ENCODE data around the gene LRRC8E.
"Not testable (repeated sequence)": the region's sequence is repeated elsewhere in the genome, so short reads cannot be mapped to it uniquely, and the experiment has no call there.

Gene LRRC8E

DNA sequence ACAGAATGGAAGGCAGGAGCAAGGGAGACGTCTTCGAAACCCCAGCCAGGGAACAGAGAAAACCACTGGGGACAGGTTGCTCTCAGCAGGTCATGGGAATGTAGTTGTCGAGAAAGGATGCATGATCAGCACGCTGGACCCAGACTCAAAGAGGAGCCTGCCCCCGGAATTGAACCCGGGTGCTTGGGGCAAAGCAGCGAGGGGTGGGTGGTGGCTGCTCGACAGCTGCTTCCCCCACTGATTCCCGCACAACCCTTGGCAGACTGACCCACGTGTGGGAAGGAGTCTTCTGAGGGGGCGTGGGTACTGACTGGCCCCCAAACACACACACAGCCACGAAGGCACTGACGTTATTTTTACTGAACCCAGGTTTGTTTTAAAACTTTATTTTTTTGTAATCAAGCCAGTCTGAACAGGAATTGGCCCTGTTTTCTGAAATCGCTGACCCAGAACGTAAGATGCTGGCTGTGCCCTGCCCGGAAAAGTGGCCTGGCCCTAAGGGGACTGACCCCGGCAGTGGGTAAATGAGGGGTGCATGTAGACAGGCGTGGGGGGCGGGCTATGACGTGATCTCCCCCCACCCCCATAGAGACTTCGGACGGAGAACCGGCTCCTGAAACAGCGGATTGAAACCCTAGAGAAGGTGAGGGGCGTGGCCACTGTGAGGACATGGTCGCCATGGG lies 32.7 kb upstream of the LRRC8E start:
- no peak for DNase-seq

GRCh38 chr19:7856109-7856591 lies 32.2 kb upstream of the LRRC8E start:
- no peak for DNase-seq

DNA sequence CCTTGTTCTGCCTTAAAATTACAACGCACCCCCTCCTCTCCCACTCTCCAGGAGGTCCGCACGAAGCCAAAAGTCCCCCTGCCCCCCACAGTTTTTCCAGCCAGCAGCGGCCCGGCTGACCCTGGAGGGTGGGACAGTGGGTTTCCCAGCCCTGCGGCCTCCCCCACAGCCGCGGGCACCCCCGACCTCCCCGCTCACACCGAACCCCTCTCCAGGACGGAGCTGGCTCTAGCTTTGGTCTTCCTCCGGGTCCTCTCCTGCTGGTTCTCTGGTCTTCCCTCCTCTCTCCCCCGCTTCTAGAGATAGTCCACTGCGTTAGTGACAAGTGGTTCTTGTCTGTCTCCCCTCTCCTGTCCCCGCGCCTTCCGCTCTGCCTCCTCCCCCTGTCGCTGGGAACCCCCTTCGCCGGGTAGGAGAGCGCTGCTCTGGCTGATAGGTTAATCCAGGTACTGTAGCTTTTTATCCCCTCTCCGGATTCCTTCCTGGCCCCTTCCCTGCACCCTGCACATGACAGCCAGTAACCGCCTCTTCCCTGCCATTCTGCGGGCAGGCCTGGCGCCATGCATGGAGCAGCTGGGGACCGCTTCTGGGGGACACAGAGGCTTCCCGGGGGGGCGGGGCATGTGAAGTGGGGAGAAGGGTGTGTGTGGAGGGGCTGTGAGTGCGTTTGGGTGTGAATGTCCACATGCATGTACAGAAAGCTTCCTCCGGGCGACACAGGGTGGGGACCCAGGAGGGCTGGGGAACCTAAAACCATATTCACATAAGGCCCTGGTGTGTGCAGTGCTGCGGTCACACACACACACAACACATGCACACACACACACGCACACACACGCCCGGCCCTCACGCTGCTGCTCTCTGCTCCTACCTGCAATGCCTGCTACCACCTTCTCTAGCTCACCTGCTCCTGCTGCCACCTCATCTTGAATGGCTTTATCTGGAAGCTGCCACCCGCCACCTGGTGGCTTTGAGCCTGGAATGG lies 31.3 kb upstream of the LRRC8E start:
- no peak for DNase-seq

GRCh38 chr19:7857727-7858108 lies 30.6 kb upstream of the LRRC8E start:
- DNase-seq: peak in 1 of 2 experiments; percentile 38

DNA sequence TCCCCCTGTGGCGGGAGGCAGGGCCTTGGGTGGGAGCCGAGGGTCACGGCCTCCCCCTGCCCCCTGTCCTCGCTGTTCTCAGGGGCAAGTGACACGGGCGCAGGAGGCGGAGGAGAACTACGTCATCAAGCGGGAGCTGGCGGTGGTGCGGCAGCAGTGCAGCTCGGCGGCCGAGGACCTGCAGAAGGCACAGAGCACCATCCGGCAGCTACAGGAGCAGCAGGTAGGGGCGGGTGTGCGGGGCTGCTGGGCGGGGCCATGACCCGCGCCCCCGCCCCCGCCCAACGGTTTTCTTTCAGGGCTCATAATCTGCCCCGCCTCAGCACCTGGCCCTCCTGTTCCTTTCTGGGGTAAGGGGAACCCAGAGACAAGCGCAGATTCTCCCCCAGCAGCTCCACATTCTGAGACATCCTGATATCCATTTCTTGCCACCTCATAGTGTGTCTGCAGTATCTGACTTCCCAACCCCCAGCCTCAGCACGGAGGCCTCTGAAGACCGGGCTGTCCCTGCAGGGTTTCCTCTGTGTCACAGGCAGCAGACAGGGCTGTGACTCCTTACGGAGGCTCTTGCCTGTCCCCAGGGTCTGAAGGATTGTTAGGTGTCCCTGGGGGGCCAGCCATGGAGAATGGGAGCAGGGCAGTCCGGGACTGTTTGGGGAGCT lies 30.1 kb upstream of the LRRC8E start:
- DNase-seq: peak in 1 of 2 experiments; percentile 73

DNA sequence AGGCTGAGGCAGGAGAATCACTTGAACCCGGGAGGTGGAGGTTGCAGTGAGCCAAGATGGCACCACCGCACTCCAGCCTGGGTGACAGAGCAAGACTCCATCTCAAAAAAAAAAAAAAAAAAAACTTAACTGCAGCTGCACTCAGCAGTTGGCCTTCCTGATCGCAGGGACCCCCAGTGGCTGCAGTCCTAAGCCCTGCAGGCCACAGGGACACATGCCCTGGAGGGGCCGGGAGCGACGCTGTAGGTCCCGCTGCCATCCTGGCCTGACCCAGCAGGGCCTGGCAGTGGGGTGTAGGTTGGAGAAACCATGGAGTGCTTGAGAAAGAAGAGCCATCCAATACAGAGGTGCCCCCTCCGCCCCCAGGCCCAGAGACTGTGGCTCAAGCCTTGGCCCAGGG lies 29.2 kb upstream of the LRRC8E start:
- not testable (repeated sequence) for DNase-seq

GRCh38 chr19:7859831-7860713 lies 28.2 kb upstream of the LRRC8E start:
- no peak for DNase-seq

DNA sequence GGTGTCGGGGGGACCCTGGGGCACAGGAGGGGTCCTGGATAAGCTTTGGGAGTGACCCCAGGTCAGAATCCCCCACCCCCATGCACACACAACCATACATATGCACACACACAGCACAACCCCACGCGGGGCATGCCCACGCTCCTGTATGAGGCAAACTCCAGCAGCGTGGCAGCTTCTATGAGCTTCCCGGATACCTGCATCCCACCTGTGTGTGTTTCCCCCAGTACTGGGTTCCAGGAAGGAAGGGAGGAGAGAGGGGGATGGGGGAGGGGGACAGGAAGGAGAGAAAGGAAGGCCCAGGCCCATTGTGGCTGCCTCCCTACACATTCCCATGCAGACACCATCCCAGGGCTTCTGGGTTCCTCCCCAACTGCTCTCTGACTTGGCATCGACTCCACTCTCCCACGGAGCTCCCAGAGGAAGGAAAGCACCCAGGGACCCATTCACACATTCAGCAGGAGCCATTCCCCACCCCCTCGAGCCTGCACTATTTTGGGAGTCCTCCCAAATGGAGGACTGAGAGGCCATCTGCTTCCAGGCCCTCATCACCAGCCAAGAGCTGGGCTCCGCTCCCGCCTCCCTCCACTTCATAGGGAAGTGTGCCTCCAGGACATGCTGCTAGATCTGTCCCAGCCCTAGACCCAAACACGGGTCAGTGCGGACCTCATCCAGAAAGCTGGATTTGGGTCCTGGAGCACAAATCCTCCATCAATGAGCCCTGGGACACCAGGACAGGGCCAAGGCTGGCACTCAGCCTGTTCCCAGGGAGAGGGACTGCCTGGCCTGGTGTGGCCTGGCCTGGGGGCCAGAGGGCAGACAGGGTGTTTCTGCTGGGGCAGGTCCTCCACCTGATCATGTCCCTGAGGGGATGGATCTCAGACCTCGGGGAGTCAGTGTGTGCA lies 27.3 kb upstream of the LRRC8E start:
- DNase-seq: no peak

- DNase-seq: no peak
Measured at GRCh38 chr19:7861619-7862412, 26.5 kb upstream of the LRRC8E start.

- peak in 1 of 2 experiments; percentile 83 for DNase-seq
Measured at GRCh38 chr19:7862413-7862951, 25.8 kb upstream of the LRRC8E start.

DNA sequence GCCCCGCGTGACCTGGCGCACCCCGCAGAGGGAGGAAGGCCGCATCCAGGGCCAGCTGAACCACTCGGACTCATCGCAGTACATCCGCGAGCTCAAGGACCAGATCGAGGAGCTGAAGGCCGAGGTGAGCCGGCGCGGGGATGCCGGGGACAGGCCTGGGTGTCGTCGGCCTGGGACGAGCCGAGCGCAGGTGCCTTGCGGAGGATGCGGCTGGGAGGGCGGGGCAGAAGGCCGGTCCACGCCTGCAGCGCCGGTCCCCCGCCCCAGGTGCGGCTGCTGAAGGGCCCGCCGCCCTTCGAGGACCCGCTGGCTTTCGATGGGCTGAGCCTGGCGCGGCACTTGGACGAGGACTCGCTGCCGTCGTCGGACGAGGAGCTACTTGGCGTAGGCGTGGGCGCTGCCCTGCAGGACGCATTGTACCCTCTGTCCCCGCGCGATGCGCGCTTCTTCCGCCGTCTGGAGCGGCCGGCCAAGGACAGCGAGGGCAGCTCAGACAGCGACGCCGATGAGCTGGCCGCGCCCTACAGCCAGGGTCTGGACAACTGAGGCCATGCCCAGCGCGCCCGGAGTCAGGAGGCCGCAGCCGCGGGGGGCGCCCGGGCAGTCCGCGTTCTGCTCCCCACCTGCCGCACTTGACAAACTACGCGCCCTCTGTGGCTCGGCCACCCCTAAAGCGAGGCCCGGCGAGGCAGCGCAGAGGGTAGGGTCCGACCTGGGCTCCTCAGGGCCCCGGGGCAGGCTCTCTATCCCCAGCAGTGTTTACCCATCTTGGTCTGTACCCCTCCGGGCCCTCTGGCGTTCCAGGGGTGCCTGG lies 24.9 kb upstream of the LRRC8E start:
- no peak for DNase-seq

- no peak for DNase-seq
Measured at GRCh38 chr19:7863971-7864689, 24.2 kb upstream of the LRRC8E start.

DNA sequence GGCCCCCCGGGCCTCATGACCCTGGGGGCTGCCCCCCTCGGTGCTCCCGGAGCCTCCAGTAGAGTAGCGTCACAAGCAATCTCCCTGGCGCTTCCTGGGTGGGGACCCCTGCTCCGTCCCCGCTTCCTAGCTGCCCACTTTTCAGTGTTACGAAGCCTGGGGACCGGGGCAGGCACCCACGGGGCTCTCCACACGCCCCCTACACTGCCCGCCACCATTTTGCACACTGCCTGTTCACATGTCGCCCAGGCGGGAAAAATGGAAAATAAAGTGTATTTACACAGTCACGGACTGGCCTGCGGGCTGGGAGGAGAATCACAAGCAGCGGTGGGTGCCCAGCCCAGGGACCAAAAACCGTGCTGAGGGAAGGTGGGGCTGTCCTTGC lies 23.6 kb upstream of the LRRC8E start:
- DNase-seq: peak in 1 of 2 experiments; percentile 29

- no peak for DNase-seq
Measured at GRCh38 chr19:7865262-7865911, 22.9 kb upstream of the LRRC8E start.

DNA sequence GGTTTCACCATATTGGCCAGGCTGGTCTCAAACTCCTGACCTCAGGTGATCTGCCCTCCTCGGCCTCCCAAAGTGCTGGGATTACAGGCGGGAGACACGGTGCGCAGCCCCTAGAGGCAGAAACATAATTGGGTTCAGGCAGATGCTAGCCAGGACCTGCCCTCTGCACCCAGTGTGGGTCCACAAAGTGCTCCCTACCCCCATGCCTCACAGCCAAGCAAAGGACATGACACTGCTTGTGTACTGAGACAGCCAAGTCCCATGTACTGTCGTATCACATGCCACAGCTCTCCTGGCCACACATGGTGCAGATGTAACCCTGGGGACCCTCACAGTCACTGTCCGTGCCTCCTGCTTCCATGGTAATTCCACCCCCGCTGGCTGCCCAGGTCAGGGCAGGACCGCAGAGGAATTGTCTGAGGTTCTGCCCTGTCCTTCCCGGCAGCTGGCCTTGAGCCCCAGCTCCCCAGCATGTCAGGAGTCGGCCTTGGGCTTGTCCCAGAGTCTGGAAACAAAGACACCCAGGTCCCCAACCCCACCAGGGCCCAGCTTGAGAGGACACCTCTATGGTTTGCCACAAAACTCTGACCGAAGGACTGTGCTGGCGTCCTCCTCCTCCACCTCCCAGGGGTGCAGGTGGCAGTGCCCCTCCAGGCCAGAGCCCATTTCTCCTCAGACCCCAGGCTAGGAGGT lies 21.8 kb upstream of the LRRC8E start:
- no peak for DNase-seq

DNA sequence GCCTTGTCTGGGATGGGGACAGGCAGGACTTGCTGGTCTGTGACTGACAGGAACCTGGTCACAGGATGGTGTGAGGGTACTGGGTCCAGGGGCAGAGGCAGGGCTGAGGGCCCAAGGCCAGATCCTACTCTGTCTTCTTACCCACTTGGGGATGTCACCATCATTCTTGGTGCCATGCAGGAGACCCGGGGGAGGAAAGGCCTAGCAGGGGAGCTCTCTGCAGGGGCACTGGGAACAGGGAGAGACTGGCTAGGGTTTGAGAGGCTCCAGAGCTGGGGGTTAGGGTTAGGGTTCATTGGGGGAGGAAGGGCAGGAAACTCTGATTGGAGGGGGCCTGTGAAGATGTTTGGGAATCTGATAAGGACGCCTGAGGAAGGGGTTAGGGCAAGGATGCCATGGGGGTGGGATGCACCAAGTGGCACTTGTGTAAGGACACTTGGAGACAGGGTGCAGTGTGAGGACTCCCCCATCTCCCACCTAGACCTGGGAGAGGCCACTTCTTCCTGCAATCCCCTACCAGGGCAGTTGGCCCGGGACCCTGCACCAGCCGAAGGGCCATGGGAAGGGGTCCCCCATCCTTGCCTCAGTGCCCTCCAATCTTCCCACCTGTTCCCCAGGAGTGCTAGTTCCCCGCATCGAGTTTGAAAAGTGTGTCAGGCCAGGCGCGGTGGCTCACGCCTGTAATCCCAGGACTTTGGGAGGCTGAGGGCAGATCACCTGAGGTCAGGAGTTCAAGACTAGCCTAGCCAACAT lies 21.0 kb upstream of the LRRC8E start:
- DNase-seq: no peak

DNA sequence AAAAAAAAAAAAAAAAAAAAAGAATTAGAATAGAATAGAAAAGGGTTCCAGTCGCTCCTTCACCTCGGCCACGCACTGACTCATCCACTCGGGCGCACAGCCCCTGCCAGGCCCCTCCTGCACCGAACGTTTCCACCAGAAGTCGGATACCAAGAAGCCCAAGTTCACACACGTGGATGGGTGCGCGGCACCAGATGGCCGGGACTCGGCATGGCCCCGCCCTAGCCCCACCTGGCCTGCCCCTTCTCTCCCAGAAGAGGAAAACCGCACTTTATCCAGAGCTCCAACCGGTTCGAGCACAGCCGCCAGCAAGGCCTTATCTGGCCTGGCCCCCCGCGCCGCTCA lies 20.0 kb upstream of the LRRC8E start:
- DNase-seq: no peak
